BE2C (cell line): ENCODE measurements around the gene RALGPS2.

Experiments used
- DNase-seq: peaks from one replicate; pipeline ENCODE4 v3.0.0-alpha.2; 2020
- H3K27me3 ChIP-seq: fragments of 250-450 bp; sonication (Bioruptor Pico); 2 replicates; pipeline ENCODE4 v1.5.1; 2020; ENCODE audit warnings: mild to moderate bottlenecking
- H3K36me3 ChIP-seq: fragments of 250-450 bp; sonication (Bioruptor Pico); 2 replicates; pipeline ENCODE4 v1.5.1; 2020; ENCODE audit warnings: mild to moderate bottlenecking
- H3K4me1 ChIP-seq: fragments of 250-450 bp; sonication (Bioruptor Pico); 2 replicates; pipeline ENCODE4 v1.5.1; 2020
- H3K4me3 ChIP-seq: 2 replicates; pipeline ENCODE4 v1.5.1; 2011; ENCODE audit warnings: low read depth, low read length
- H3K9me3 ChIP-seq: fragments of 250-450 bp; sonication (Bioruptor Pico); 2 replicates; pipeline ENCODE4 v1.5.1; 2020
- TF ChIP-seq, protein P1 (sequence below): IDR thresholded peaks from 2 replicates; pipeline ENCODE4 v1.5.1; 2012; ENCODE audit warnings: mild to moderate bottlenecking, low read depth, low read length

RALGPS2 gene

DNA sequence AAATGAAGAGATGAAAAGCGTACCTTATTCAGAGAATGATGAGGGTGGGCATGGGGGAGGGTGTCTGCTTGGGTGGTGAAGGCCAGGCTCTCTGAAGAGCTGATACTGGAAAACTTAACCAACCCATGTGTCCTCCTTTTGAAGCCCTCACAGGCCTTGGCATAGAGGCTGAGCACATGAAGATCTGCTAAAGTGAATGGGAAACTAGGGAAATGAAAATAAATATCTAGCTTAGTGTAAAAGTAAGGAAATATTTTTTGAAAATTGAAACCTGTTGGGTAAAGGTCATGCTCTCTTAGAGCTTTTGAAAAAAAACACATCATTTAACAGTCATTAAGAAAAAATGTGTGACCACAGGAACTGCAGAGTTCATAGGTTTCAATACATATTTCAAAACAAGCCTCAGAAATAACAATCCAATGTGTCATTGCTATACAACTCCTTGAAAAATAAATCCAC is 40.5 kb upstream of the RALGPS2 start:
- H3K27me3 ChIP-seq: no peaks in the 10 kb centered on the region
- DNase-seq: no peak
- no peaks in the 10 kb centered on the region for H3K4me1 ChIP-seq
- TF ChIP-seq, protein P1, sequence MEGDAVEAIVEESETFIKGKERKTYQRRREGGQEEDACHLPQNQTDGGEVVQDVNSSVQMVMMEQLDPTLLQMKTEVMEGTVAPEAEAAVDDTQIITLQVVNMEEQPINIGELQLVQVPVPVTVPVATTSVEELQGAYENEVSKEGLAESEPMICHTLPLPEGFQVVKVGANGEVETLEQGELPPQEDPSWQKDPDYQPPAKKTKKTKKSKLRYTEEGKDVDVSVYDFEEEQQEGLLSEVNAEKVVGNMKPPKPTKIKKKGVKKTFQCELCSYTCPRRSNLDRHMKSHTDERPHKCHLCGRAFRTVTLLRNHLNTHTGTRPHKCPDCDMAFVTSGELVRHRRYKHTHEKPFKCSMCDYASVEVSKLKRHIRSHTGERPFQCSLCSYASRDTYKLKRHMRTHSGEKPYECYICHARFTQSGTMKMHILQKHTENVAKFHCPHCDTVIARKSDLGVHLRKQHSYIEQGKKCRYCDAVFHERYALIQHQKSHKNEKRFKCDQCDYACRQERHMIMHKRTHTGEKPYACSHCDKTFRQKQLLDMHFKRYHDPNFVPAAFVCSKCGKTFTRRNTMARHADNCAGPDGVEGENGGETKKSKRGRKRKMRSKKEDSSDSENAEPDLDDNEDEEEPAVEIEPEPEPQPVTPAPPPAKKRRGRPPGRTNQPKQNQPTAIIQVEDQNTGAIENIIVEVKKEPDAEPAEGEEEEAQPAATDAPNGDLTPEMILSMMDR: no peak
- no peak overlapping the region for H3K4me3 ChIP-seq
- no peaks in the 10 kb centered on the region for H3K9me3 ChIP-seq
- no peaks in the 10 kb centered on the region for H3K36me3 ChIP-seq

DNA sequence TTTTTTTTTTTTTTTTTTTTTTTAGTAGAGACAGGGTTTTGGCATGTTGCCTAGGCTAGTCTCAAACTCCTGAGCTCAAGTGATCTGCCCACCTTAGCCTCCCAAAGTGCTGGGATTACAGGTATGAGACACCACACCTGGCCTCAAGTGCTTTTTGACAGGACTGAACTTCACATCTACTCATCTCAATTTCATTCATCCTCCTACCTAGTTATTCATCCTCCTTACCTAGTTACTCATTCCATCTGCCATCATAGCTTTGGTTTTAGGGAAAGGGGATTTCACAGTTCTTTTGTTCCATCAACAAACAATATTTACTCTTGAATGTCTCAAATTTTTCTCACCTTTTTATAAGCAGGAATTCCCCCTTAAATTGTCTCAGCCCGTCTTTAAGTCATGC is 38.6 kb upstream of the RALGPS2 start:
- no peaks in the 10 kb centered on the region for H3K9me3 ChIP-seq
- DNase-seq: no peak
- no peaks in the 10 kb centered on the region for H3K36me3 ChIP-seq
- H3K4me1 ChIP-seq: no peaks in the 10 kb centered on the region
- no peaks in the 10 kb centered on the region for H3K27me3 ChIP-seq
- H3K4me3 ChIP-seq: no peak overlapping the region
- TF ChIP-seq, protein P1: no peak

DNA sequence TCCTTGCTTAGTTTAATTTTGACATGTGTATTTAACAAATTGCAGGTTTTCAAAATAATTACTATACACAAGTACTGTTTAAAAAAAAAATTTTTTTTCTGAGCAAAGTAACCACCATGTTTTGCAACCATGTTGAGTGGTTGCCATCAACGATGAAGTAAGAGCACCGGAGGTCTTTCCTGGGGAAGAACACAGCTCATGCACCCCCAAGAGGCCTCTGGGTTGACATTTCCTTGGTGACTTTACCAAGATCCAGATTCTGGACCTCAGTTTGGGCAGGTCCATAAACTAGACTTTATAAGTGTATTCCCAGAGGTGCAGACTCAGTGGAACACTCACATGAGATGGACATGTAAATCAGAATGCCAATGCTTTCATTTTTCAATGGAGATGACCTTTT is 36.8 kb upstream of the RALGPS2 start:
- TF ChIP-seq, protein P1: no peak
- Histone ChIP-seq H3K27me3 (no peaks in the 10 kb centered on the region), H3K4me3 (no peak overlapping the region), H3K9me3 (no peaks in the 10 kb centered on the region), H3K36me3 (no peaks in the 10 kb centered on the region), H3K4me1 (no peaks in the 10 kb centered on the region)
- DNase-seq: no peak

DNA sequence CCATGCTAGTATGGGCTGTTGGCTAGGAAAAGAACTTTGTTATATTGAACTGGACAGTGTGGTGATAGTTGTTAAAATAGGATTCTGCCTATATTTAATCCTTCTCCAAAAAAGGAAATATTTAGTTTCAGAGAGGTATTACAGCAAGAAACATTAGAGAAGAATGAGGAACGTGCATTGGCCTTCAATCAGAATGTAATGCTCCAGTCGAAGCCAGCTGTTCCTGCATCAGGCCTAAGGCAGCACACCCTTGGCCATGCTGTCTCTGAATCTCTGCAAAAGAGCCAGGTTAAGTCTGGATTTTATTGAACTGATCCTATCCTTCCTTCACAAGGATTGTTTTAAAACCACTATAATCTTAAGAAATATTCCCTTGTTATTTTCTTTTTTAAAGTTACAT is 35.3 kb upstream of the RALGPS2 start:
- no peaks in the 10 kb centered on the region for H3K9me3 ChIP-seq
- H3K4me1 ChIP-seq: no peaks in the 10 kb centered on the region
- TF ChIP-seq, protein P1: no peak
- no peaks in the 10 kb centered on the region for H3K36me3 ChIP-seq
- no peaks in the 10 kb centered on the region for H3K27me3 ChIP-seq
- H3K4me3 ChIP-seq: no peak overlapping the region
- no peak for DNase-seq

DNA sequence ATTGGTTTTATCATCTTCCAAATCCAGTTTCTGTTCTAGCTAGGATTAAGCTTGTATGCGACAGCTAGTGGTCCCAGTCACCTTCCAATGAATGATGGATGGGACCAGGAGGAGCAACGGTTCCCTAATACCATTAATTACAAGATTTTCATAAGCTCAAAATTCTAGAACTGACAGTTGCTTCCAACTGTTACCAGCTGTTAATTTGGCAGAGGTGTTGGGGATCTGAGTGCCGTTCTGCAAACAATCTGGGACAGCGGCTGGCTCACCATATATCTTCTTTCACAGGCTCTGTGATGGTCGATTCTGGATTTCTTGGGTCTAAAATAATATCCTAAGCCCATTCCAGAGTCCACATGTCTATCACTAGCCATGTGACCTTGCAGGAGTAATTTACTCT is 34.5 kb upstream of the RALGPS2 start:
- no peak for DNase-seq
- Histone ChIP-seq H3K36me3 (no peaks in the 10 kb centered on the region), H3K9me3 (no peaks in the 10 kb centered on the region), H3K27me3 (no peaks in the 10 kb centered on the region), H3K4me1 (no peaks in the 10 kb centered on the region), H3K4me3 (no peak overlapping the region)
- TF ChIP-seq, protein P1: no peak

DNA sequence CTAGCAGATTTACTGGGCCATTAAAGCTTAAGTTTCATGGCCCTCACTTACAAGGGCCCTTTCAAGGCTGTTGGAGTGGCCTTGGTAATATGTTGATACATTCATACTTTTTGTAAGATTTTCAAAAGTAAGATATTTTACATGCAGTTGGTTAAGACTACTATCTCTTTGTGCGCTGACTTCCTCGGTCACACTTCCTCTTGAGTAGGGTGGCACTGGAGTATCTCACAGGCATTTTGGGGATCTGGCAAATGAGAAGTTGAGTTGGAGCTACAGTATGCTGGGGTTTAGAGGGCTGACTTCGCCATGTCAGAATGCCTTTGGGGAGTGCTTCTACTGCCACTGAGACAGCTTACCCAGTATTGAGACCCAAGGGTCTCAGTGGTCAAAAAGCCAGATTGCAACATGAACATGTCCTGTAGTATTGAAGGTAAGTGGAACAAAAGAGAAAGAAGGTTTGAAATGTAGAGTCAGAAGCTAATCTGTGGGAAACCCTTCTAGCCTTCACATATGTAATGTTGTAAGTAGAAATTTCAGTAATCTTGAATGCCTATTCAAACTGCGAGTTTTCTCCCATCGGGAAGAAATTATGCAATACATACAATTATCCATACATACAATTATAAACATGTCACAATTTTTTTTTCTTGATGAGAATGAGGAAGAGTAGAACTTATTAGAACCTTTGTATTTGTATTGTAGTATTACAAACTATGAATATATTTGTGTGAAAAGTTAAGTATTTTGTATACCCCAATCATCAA is 32.3 kb upstream of the RALGPS2 start:
- Histone ChIP-seq H3K4me3 (no peak overlapping the region), H3K9me3 (peaks cover 3% of the 10 kb centered on the region; the same call in 1 of the 2 replicates), H3K36me3 (no peaks in the 10 kb centered on the region), H3K4me1 (no peaks in the 10 kb centered on the region), H3K27me3 (no peaks in the 10 kb centered on the region)
- no peak for DNase-seq
- TF ChIP-seq, protein P1: no peak
